NCI-H2227 (cell line): ENCODE data around the gene GADD45G.

Experiments
- DNase-seq: peaks from one replicate; lab custom pipeline; 2025; ENCODE audit not compliant: unreplicated experiment; lab: John Stamatoyannopoulos, UW

The GADD45G gene

GRCh38 chr9:89608641-89609335 lies 4.0 kb downstream of the GADD45G start:
- DNase-seq = no peak

DNA sequence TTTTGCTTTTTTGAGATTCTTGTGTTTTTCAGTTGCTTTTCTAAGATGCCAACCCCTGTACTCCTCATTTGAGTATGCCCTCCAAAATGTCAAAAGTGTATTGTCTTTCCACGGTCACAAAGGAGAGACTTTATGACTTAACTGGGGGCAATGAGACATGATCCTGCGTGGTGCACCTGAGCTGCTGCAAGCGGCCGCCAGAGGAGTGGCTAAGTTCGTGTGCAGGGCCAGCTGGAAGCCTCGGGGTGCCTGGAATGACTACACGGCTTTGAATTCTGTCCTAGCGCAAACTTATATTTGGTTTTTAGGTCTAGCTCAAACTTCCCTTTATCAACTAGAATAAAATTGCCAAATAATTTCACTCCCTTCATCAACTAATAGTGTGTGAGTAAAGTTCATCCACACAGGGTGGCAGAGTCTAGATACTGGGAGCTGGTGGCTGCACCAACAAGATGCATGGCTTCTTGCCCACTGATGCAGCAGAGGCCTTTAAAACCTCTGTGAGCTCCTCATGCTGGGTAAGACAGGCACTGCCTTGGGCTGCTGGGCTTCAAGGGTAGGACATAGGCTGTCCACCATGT lies 4.7 kb downstream of the GADD45G start:
- no peak for DNase-seq

- no peak for DNase-seq
These were observed 5.6 kb downstream of the GADD45G start for GRCh38 chr9:89610391-89610925.

DNA sequence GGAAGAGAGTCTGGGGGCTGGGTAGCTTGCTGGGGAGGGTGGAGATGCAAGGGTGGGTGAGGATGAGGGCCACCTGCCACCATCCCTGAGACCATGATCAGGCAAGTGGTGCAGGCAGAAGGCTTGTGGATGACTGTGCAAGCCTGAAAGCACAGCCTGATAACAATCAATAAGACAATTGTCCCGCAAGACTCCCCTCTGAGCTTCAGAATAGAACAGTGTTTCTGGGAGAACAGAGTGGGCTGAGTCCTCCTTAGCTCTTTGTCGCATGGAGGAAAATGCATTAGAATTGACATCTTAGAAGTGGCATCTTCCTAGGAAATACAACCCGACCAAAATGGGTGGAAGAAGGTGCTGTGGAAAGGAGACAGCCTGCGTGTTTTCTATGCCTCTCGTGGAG lies 6.6 kb downstream of the GADD45G start:
- no peak for DNase-seq

DNA sequence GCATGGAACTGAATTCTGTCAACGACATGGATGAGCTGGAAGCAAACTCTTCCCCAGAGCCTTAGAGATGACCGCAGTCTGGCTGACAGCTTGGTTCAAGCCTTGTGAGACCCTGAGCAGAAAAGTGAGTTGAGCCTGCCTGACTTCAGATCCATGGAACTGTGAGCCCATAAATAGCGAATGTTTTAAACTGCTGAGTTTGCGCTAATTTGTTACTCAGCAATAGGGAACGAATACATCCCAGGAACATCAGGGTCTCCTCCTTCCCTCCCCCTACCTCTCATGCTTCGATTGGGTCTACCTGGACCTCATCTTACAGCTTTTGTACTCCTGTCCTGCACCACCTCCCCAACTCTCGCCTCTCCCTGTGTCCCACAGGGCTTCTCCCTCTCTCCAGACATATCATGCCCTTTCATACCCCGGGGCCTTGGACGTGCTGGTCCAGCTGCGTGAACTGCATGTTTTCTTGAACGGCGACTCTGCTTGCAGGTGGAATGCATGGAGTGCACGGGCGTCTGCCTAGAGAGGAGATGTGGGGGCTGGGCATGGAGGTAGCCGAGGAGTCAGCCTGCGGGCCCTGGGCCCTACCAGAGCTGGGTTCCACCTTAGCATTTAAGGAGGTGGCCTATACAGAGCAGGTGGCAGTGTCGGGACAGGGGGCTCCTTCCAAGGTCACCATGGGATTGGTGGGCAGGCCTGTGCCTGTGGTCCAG lies 7.9 kb downstream of the GADD45G start:
- no peak for DNase-seq

- DNase-seq = no peak
These were observed 9.4 kb downstream of the GADD45G start for GRCh38 chr9:89613912-89614892.

DNA sequence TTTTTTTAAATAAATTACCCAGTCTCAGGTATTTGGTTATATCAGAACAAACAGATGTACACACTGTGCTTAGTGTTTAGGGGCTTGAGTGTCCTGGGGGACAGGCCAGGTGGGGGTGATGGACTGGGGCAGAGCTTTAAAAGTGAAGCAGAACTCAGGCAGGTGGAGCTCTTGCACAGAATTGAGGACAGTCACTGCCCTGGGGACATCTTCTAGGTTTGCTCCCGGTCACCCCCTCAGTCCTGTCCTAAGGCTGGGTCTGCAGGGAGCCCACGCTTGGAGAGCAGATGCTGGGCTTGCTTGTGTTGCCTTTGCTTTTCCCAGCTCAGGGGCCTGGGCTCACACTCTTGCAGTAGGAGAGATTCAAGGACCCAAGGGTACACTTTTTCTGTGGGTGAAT lies 10.8 kb downstream of the GADD45G start:
- DNase-seq = no peak

- no peak for DNase-seq
These were observed 11.6 kb downstream of the GADD45G start for GRCh38 chr9:89616411-89616810.

DNA sequence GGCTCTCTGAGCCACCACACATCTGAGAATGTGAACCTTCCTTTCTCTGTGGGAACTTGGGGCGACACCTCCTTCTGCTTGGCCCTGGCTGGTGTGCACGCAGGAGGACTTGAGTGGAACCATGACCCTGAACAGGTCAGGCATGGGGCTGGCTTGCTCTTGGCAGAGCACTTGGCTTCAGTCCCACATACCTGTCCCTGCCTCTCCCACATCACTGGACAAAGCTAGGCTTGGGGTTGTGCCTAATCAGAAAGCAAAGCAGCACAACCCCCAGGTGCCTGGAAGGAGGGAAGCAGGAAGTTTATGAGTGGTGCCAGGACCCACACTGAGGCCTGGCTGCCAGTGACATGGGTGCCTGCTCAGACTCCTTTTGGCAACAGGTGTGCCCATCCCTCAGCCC lies 13.2 kb downstream of the GADD45G start:
- no peak for DNase-seq

- DNase-seq = no peak
These were observed 14.2 kb downstream of the GADD45G start for GRCh38 chr9:89619019-89619418.

DNA sequence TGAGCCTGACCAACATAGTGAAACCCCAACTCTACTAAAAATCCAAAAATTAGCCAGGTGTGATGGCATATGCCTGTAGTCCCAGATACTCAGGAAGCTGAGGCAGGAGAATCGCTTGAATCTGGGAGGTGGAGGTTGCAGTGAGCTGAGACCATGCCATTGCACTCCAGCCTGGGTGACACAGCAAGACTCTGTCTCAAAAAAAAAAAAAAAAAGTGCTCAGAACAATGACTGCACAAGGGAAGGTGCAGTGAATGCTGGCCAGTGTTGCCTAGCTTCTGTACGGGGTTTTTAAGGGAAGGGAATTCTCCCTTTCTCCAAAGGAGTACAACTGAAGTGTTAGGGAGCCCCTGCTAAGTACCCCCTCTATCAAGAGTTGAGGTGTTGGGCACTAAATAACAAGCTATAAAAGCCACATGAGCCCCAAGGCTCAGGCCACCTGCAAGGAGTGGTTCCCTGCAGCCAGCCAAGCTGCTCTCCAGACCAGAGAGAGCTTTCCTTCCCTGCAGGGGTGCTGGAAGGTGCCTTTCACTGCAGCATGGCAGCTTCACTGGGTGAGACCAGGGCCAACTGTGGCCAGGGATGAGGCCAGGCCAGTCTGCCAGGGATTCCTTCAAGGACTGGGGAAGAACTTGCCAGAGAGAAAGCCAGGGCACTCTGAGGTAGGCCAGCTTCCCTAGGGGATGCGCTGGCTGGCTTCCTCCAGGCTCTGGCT lies 14.8 kb downstream of the GADD45G start:
- DNase-seq = no peak

- DNase-seq = no peak
These were observed 16.2 kb downstream of the GADD45G start for GRCh38 chr9:89621031-89621430.

- DNase-seq = no peak
These were observed 16.9 kb downstream of the GADD45G start for GRCh38 chr9:89621676-89622075.

DNA sequence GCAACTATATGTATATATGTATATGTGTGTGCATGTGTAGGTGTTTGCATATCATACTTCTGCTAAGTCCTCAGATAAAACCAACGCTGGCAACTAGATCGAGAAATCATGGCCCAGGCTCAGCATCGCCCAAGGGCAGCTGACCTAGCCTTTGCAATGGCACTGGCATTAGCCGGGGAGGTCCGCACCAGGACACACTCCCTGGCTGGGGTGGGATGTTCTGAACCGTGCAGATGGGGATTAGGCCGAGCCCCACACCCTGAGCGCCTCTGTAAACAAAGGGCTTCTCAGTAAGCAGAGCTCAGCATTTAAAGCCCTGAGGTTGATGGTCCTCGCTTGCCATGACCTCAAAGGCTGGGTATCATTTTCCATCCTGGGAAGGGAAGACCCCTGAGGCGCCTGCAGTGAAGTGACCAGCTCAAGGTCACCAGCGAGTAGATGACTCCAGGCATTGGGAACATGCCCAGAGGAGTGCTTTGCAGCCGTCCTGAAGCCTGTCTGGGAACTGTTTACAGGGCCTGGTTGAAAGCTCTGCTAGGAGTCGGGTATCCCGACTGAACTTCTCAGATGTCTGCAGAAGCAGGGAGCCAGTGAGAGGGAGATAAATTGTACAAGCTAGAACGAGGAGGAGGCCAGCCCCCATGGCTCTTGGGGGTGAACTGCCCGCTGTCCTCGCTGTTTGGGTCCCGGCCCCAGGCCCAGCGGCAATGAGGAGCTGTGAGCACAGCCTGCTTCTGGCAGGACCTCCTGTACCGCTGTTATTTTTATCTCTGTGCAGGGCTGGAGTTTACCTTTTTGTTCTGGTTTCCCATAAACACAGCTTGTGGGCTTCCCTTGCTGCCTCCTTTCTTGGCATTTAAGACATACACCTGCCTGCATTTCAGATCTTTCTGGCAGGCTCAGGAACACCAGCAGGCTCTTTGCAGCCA lies 18.4 kb downstream of the GADD45G start:
- no peak for DNase-seq

DNA sequence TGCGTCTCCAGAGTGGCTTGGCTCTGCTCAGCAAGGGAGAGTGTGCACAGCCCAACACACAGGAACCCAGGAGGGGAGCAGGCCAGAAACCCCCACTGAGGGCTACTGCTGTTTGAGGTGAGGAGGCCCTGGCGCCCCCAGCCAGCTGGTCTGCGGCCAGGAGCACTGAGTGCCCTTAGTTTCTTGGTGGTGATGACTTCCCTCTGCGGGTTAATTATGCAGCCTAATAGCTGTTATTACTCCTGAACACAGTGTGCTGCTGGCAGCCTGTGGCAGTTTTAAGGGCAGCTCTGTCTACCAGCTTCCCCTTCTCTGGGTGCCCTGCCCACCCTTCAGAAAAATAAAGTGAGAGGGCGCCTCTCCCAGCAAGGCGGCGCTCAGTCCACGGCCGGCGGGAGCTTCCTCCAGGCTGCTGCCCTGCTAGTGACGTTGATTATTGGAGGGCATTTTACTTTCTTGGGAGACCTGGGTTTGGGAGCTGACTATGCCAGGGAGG lies 19.2 kb downstream of the GADD45G start:
- DNase-seq = peak; percentile 24

DNA sequence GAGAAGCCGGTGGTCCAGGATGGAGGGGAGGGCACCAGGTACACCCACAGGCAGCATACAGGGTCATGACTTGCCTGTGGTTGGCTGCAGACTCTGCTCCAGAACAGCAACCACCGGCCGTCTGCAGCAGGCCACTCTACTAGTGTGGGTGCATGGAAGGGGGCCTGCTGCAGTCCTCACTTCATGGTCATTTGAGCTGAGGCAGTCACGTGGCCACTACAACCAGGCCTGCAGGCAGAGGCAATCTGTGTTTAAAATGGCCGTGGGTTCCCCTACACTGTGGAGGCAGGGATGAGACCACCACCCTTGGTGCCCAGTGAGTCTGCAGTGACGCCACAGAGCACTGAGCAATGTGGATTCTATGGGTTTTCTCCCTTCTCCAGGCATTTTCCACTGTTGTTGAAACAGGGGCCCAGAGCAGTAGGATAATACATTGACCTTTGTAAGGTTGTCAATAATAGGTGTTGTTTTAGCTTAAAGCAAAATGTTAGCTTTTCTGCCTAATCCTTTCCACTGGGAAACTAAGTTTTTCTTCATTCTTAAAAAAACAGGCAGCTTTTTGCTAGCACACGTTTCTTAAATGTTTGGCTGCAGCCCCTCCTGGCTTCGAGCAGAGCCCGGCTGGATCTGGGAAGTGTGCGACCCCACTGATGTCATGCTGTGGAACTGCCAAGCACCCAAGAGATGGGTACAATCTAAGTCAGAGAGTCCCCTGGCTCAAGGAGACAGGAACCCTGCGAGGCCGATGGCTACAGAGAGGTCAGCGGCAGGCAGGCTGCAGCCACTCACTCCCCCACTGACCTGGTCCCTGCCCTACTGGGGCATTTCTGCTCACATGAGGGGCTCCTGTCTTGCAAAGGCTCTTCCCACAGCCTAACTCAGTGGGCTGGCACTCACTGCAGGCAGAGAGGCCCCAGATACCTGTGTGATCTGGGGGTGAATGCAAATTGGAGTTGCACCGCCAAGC lies 21.2 kb downstream of the GADD45G start:
- DNase-seq = no peak

DNA sequence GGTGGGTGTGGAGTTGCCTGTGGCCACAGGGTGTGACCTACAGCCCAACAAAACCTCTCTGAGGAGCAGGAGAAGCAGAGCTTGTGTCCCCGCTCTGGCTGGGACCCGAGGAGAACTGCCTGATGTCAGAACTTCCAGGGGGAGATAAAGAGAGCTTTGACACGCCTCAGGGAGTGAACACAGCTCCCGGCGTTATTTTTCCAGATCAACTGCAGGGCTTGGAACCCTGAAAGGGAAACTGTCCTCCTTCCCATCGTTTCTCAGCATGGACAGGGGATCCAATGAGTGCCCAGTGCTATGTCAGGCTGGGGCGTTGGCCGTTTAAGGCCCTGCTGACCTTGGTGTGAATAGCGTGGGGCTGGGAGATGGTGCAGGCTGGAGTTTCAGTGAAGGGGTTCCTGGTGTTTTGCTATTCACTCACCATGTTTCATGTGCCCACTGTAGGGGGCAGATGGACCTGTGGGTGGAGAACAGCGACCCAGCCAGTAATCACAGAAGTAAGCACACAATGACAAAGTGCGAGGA lies 22.0 kb downstream of the GADD45G start:
- DNase-seq = no peak

DNA sequence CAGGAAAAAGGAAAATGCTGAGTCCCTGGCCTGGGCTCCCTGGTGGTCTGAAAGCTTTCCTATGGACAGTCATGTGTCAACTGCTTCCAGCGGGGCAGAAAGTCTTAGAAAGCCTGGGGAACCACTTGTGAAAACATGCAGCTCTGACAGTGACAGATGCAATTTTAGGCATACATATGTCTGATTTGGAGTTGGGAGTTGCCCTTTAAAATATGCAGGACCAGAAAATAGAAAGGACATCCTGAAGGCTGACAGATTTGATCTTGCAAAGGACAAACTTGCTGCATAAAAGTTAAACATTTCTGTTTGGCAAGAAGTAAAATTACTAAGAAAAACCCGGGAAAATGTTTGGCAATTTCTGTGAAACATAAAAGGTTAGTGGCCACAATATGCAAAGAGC lies 23.8 kb downstream of the GADD45G start:
- no peak for DNase-seq
